HUES64 (cell line): Measurements from ENCODE around the gene CDH4.

Experiments used
- H3K27ac ChIP-seq: 2 replicates; pipeline ENCODE4 v1.7.0; 2013; ENCODE audit warnings: low read depth, low read length, inconsistent platforms
- H3K27me3 ChIP-seq: 2 replicates; pipeline ENCODE4 v1.6.1; 2013; ENCODE audit warnings: mild to moderate bottlenecking, low read length; ENCODE audit not compliant: insufficient read depth
- H3K36me3 ChIP-seq: 2 replicates; pipeline ENCODE4 v1.6.1; 2013; ENCODE audit warnings: mild to moderate bottlenecking, low read length; ENCODE audit not compliant: insufficient read depth
- H3K4me1 ChIP-seq: 2 replicates; pipeline ENCODE4 v1.6.1; 2013; ENCODE audit warnings: mild to moderate bottlenecking, low read length, moderate library complexity; ENCODE audit not compliant: insufficient read depth
- H3K4me3 ChIP-seq: 2 replicates; pipeline ENCODE4 v1.5.1; 2013; ENCODE audit warnings: mild to moderate bottlenecking, low read length, moderate library complexity
- H3K9ac ChIP-seq: 2 replicates; pipeline ENCODE4 v1.6.1; 2013; ENCODE audit warnings: mild to moderate bottlenecking, low read depth, low read length
- H3K9me3 ChIP-seq: 2 replicates; pipeline ENCODE4 v1.6.1; 2013; ENCODE audit warnings: low read depth, low read length; ENCODE audit not compliant: insufficient read depth
- WGBS: fragments of 150-250, 120-280 bp; methylation state at CpG from one replicate; pipeline ENCODE4 v1.1.7; 2013; ENCODE audit warnings: missing lambda C conversion rate; 5-methylcytosine and 5-hydroxymethylcytosine counted together

CDH4 gene

DNA sequence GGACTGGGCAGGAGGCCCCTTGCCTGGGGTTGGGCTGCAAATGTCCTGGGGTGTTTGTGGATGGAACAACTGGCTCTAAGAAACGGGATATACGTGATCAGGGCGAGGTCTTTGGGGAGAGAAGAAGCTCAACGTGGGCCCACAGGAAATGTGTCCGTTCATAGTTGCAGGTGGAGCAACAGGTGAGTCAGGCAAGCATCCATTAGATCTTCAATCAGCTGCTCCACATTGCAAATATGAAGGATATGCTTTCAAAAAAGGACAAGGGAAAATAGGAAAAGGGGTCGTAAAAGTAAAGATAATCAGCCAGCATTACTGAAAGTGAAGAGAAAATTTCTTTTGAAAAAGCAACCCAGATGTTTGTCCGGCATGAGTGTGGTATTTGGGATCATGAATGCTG is 251.0 kb downstream of the CDH4 start:
- Histone ChIP-seq H3K4me3 (no peak overlapping the region), H3K27ac (no peak overlapping the region), H3K9me3 (0 out of 2 replicates have a peak, but pooled peaks cover 3% of the 10 kb centered on the region), H3K36me3 (no peaks in the 10 kb centered on the region), H3K4me1 (peaks cover 10% of the 10 kb centered on the region), H3K27me3 (no peaks in the 10 kb centered on the region), H3K9ac (no peak overlapping the region)
- 77% methylated on average over 7 of the region's 7 CpGs for WGBS

DNA sequence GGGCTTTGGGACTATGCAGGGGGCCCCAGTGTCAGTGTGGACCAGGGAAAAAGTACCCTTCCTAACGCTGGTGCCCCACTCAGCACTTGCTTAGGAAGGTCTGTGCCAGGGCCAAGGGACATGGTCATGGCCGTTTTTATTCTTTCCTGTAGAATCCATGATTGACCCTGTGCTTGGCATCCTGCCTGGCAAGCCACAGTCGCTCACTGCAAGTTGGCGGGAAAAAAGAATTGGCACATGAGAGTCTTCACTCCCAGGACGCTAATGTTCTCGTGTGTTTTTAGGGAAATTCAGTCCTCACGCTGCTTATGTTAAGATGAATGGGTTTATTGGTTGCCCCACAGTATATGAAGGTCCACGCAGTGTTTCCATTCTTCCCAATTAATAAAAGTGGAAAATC is 253.4 kb downstream of the CDH4 start:
- Histone ChIP-seq H3K9ac (no peak overlapping the region), H3K4me1 (peaks cover 8% of the 10 kb centered on the region), H3K27ac (no peak overlapping the region), H3K4me3 (no peak overlapping the region), H3K9me3 (0 out of 2 replicates have a peak, but pooled peaks cover 3% of the 10 kb centered on the region), H3K27me3 (no peaks in the 10 kb centered on the region), H3K36me3 (no peaks in the 10 kb centered on the region)
- 89% methylated on average over 8 of the region's 8 CpGs for WGBS

- H3K27me3 ChIP-seq: no peaks in the 10 kb centered on the region
- 86% methylated on average over 11 of the region's 11 CpGs for WGBS
- no peak overlapping the region for H3K4me3 ChIP-seq
Measured at GRCh38 chr20:61507778-61508177, 255.7 kb downstream of the CDH4 start.

GRCh38 chr20:61508301-61509096 is 256.4 kb downstream of the CDH4 start:
- no peaks in the 10 kb centered on the region for H3K9me3 ChIP-seq
- H3K4me1 ChIP-seq: 0 out of 2 replicates have a peak, but pooled peaks cover under 1% of the 10 kb centered on the region
- H3K9ac ChIP-seq: no peak overlapping the region
- H3K4me3 ChIP-seq: no peak overlapping the region
- 84% methylated on average over 13 of the region's 13 CpGs for WGBS
- no peaks in the 10 kb centered on the region for H3K36me3 ChIP-seq
- no peaks in the 10 kb centered on the region for H3K27me3 ChIP-seq
- no peak overlapping the region for H3K27ac ChIP-seq

More at GRCh38 chr20:61507778-61508177, 255.7 kb downstream of the CDH4 start:
- H3K4me1 ChIP-seq: no peaks in the 10 kb centered on the region
- H3K27ac ChIP-seq: no peak overlapping the region
- no peaks in the 10 kb centered on the region for H3K36me3 ChIP-seq
- H3K9me3 ChIP-seq: no peaks in the 10 kb centered on the region
- H3K9ac ChIP-seq: no peak overlapping the region

- Histone ChIP-seq H3K4me1 (peaks cover 21% of the 10 kb centered on the region), H3K27ac (no peak overlapping the region), H3K9ac (no peak overlapping the region), H3K36me3 (no peaks in the 10 kb centered on the region), H3K9me3 (no peaks in the 10 kb centered on the region), H3K27me3 (no peaks in the 10 kb centered on the region), H3K4me3 (no peak overlapping the region)
- 91% methylated on average over 7 of the region's 7 CpGs for WGBS
Measured at GRCh38 chr20:61510778-61511330, 258.8 kb downstream of the CDH4 start.

GRCh38 chr20:61512475-61512874 is 260.4 kb downstream of the CDH4 start:
- no peak overlapping the region for H3K27ac ChIP-seq
- H3K4me1 ChIP-seq: peaks cover 21% of the 10 kb centered on the region
- H3K27me3 ChIP-seq: no peaks in the 10 kb centered on the region
- no peak overlapping the region for H3K9ac ChIP-seq
- H3K4me3 ChIP-seq: no peak overlapping the region
- 93% methylated on average over 10 of the region's 11 CpGs for WGBS
- no peaks in the 10 kb centered on the region for H3K9me3 ChIP-seq
- no peaks in the 10 kb centered on the region for H3K36me3 ChIP-seq

DNA sequence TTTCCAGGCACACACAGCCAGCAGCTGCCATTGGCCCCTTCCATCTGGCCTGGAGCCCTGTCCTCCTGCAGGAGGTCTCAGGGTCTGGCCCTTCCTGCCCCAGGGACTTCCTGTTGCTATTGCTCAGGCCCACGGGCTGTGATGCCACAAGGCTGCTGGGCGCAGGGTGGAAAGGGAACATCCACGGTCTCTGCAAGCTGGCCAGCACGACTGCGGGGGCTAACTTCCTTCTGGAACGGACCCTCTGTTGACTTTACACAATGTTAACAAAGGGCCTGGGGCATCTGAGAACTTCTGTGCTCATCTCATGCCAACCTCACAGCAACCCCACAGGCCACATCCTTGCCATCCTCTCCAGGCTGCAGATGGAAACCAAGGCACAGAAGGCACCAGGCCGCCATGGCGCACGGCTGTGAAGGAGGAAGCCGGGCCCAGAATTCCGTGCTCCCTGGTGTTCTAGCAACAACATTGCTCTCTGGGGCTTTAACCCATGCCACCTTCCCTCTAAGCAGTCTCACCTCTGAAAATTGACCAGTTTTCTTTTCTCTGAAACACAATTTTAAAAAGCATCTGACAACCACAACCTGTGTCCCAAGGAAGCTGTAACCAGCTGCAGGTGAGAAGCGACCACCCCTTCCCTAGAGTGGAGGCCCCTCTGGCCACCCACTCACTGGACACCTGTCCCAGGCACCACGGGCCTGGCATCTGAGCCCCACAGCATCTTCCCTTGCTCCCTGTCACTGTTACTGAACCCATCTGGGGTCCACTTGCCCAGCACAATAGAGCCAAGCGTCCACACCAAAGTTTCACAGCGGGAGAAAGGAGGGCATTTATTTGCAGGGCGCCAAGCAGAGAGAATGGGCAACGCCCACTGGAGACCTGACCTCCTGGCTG is 261.3 kb downstream of the CDH4 start:
- peaks cover 21% of the 10 kb centered on the region for H3K4me1 ChIP-seq
- WGBS: 87% methylated on average over 17 of the region's 17 CpGs
- H3K4me3 ChIP-seq: no peak overlapping the region

DNA sequence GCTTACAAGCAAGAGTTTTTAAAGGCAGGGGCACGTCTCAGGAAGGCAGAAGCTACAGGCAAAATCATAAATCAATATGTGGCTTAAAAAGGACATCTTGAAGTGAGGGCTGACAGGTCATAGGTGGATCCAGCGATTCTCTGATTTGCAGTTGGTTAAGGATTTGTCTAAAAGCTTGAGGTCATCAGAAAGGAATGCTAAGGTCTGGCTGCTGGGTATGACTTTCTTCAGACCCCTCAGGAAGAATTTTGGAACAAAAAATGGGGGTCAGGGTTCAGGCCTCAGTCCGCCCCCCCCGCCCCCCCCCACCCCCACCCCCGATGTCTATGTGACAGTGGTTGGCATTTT is 261.9 kb downstream of the CDH4 start:
- Histone ChIP-seq H3K36me3 (no peaks in the 10 kb centered on the region), H3K9ac (no peak overlapping the region), H3K4me3 (no peak overlapping the region), H3K27me3 (no peaks in the 10 kb centered on the region), H3K4me1 (peaks cover 21% of the 10 kb centered on the region), H3K27ac (no peak overlapping the region), H3K9me3 (no peaks in the 10 kb centered on the region)
- 83% methylated on average over 3 of the region's 5 CpGs for WGBS

More for the DNA sequence above, 261.3 kb downstream of the CDH4 start:
- Histone ChIP-seq H3K9ac (no peak overlapping the region), H3K36me3 (no peaks in the 10 kb centered on the region), H3K27ac (no peak overlapping the region), H3K9me3 (no peaks in the 10 kb centered on the region), H3K27me3 (no peaks in the 10 kb centered on the region)

- Histone ChIP-seq H3K27ac (0 out of 2 replicates have a peak overlapping the region, but pooled peaks have one; percentile 1), H3K4me1 (peaks cover 21% of the 10 kb centered on the region), H3K36me3 (no peaks in the 10 kb centered on the region), H3K9ac (no peak overlapping the region), H3K27me3 (no peaks in the 10 kb centered on the region), H3K4me3 (no peak overlapping the region), H3K9me3 (no peaks in the 10 kb centered on the region)
- WGBS: 75% methylated on average over 6 of the region's 6 CpGs
Measured at GRCh38 chr20:61514396-61514795, 262.3 kb downstream of the CDH4 start.

DNA sequence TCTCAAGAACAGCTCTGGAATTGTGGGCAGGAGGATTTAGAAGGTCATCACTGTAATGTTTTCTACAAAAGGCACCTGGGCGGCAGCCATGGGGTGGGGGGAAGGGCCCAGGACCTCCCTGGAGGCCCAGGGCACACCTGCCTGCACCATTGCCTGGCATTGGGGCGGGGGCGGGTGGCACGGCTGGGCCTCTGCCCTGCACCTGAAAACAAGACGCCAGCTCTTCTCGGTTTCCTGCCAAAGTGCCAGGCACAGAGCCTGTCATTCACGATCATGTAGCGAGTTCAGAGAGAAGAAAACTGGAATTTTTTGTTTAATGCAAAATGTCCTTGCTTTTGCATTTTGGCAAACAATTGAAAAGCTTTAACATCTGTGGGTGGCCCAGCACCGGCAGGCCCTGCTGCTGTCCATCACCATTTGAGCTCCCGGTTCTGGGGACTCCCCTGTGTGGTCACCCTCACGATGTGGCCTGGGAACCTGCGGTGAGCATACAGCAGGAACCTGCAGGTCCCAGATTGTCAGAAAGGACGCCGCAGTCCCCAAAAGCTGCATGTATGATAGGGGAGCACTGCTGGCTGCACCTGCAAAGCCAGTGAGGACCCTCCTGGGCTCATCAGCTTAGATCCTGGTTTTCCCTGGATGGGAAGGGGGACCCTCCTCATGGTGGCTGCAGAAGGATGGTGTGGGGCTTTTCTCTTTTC is 262.9 kb downstream of the CDH4 start:
- Histone ChIP-seq H3K9me3 (no peaks in the 10 kb centered on the region), H3K27ac (0 out of 2 replicates have a peak overlapping the region, but pooled peaks have one; percentile 1), H3K36me3 (no peaks in the 10 kb centered on the region), H3K27me3 (no peaks in the 10 kb centered on the region), H3K4me1 (peaks cover 21% of the 10 kb centered on the region), H3K4me3 (no peak overlapping the region), H3K9ac (no peak overlapping the region)
- WGBS: 86% methylated on average over 14 of the region's 14 CpGs
